ENCODE results near the gene LRRC32. TPM values are rescaled to one million over a fixed set of nuclear protein-coding genes. Genes with fewer than 3 reads are reported as not detected.

Gene LRRC32
- total and polyA plus RNA-seq, 7 donors: 0.69 to 30.7 (median 10.9) TPM

- WGBS, 2 donors: 97 to 100% methylated on average over 1 of the region's 1 CpG
- Histone ChIP-seq H3K9me3 (peaks cover 0 to 4% (median 0%) of the 10 kb centered on the region in 4 donors), H3K36me3 (no peaks in the 10 kb centered on the region), H3K27ac (no peak overlapping the region), H3K27me3 (no peaks in the 10 kb centered on the region), H3K4me1 (peaks cover 0 to 33% (median 23%) of the 10 kb centered on the region in 4 donors), H3K4me3 (no peak overlapping the region)
- TF ChIP-seq POLR2A (IDR thresholded peaks at IDR 0.05): no peak
- no peak for TF ChIP-seq CTCF (IDR thresholded peaks at IDR 0.05)
- no peak for TF ChIP-seq EP300 (IDR thresholded peaks at IDR 0.05)
- no peak for TF ChIP-seq POLR2AphosphoS5 (IDR thresholded peaks at IDR 0.05)
- intact Hi-C loops (cut with DNase I): no loop called here
- DNase-seq: peak; percentile 9
Observed at GRCh38 chr11:76625472-76626186, 44.9 kb downstream of the LRRC32 start.

DNA sequence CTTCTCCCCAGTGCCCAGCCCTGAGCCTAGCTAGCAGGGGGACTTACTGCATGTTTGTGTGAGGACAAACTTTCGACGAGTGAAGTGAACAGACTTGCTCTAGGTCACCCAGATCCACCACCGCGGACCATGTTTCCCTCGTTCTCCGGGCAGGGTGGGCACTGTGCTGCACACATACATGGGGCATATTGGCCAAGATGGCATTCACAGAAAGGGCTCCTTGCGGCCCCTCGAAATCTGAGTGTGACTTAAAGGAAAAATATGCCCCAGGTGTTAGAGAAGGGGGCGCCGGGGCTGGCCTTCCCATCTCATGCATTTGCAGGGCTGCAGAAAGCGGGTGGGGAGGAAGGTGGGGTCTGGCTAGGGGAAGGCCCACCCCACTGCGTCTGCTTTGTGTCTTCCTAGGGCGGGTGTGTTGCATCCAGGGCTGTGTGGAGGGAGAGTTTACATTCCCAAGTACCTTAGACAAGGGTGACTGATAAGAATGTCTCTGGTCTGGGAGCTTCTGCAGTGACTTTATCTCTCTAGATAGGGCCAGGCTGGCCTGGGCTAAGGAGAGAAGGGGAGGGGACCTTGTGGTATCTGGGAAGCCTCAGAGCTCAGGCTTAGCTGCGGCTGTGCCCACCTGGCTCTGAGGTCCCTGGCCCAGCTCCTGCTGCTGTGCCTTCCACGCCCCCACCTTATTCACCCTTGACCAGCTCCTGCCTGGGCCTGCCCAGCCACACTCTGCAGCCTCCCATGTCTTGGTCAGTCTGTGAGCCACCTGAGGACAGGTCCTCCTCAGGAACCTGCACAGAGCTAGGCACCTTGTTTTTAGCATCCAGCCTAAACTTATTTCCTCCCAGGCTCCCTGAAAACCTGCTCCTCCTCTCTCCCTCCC, 45.8 kb downstream of the LRRC32 start:
- Histone ChIP-seq H3K4me1 (peaks cover 0 to 27% (median 16%) of the 10 kb centered on the region in 4 donors), H3K27me3 (no peaks in the 10 kb centered on the region), H3K36me3 (no peaks in the 10 kb centered on the region), H3K4me3 (no peak overlapping the region), H3K27ac (no peak overlapping the region), H3K9me3 (peaks cover 0 to 4% (median 0%) of the 10 kb centered on the region in 4 donors)
- 92 to 94% methylated on average over 15 of the region's 15 CpGs for WGBS, 2 donors
- TF ChIP-seq EP300 (IDR thresholded peaks at IDR 0.05): no peak
- no peak for TF ChIP-seq CTCF (IDR thresholded peaks at IDR 0.05)
- no peak for TF ChIP-seq POLR2A (IDR thresholded peaks at IDR 0.05)
- no peak for TF ChIP-seq POLR2AphosphoS5 (IDR thresholded peaks at IDR 0.05)
- peak; percentile 52 for DNase-seq
- intact Hi-C loops (cut with DNase I): no loop called here

GRCh38 chr11:76623884-76624419, 46.6 kb downstream of the LRRC32 start:
- DNase-seq: no peak
- intact Hi-C loops (cut with DNase I): no loop called here
- WGBS, 2 donors: 88 to 90% methylated on average over 6 of the region's 6 CpGs
- Histone ChIP-seq H3K27ac (no peak overlapping the region), H3K9me3 (peaks cover 0 to 4% (median 0%) of the 10 kb centered on the region in 4 donors), H3K36me3 (no peaks in the 10 kb centered on the region), H3K27me3 (no peaks in the 10 kb centered on the region), H3K4me1 (peaks cover 0 to 19% (median 12%) of the 10 kb centered on the region in 4 donors), H3K4me3 (no peak overlapping the region)
- TF ChIP-seq POLR2A (IDR thresholded peaks at IDR 0.05) (no peak), CTCF (IDR thresholded peaks at IDR 0.05) (no peak), EP300 (IDR thresholded peaks at IDR 0.05) (no peak), POLR2AphosphoS5 (IDR thresholded peaks at IDR 0.05) (no peak)

DNA sequence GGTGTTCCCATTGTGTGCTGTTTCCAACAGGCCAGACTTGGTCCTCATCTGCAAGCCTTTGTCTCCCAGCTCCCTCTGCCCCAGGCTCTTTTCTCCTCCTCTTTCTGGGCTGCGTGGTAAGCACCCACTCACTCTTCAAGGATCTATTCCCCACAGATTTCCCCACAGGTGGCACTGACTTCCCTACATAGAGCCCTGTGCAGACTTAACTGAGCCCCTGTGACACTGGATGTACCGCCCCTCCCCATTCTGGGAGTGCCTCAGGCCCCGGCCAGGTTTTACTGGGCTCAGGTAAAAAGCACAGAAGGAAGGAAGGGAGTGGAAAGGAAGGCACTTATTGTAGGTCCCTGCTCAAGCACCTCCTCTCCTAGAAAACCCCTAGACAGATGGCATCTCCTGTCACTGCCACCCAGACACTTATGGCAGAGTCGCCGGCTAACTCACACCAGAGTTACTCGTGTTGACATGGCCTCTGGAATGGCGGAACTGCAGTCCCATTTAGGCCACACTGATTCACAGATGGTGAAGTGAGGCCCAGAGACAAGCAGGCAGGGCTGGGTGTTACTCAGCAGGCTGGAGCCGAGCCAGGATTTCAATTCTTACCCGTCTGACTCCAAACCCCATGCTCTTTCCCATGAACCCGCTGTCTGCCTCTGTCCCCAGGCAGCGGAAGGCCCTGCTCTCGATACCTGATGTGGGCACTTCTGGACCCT, 47.2 kb downstream of the LRRC32 start:
- intact Hi-C loops (cut with DNase I): no loop called here
- no peak overlapping the region for H3K27ac ChIP-seq
- WGBS, 2 donors: 82 to 87% methylated on average over 12 of the region's 12 CpGs
- H3K27me3 ChIP-seq: no peaks in the 10 kb centered on the region
- TF ChIP-seq CTCF (IDR thresholded peaks at IDR 0.05) (no peak), POLR2A (IDR thresholded peaks at IDR 0.05) (no peak), EP300 (IDR thresholded peaks at IDR 0.05) (no peak), POLR2AphosphoS5 (IDR thresholded peaks at IDR 0.05) (no peak)
- H3K36me3 ChIP-seq: no peaks in the 10 kb centered on the region
- peak; percentile 47 for DNase-seq
- H3K9me3 ChIP-seq: peaks cover 0 to 4% (median 0%) of the 10 kb centered on the region in 4 donors
- H3K4me1 ChIP-seq: peaks cover 0 to 19% (median 12%) of the 10 kb centered on the region in 4 donors
- no peak overlapping the region for H3K4me3 ChIP-seq

All from sigmoid colon (tissue), 7 donors.